Sigmoid colon (tissue), 7 donors: Measurements from ENCODE around the gene DAPK3. TPM values are rescaled to one million over a fixed set of nuclear protein-coding genes. Genes with fewer than 3 reads are reported as not detected.

ENCODE experiments used
- DNase-seq: peaks from one replicate; pipeline ENCODE4 v3.0.0-alpha.2; 2019
- H3K27ac ChIP-seq, 4 donors: fragments of 200-600 bp; sonication (generic); one replicate each; pipeline ENCODE4 v1.5.1; 2016 to 2019; ENCODE audit warnings: mild to moderate bottlenecking in 1 of 4
- H3K27me3 ChIP-seq, 3 donors: fragments of 200-600 bp; sonication (generic); one replicate each; pipeline ENCODE4 v1.5.1; 2019; ENCODE audit warnings: mild to moderate bottlenecking in 1 of 3
- H3K36me3 ChIP-seq, 4 donors: fragments of 200-600 bp; sonication (generic); one replicate each; pipeline ENCODE4 v1.5.1; 2016 to 2019
- H3K4me1 ChIP-seq, 4 donors: fragments of 200-600 bp; sonication (generic); one replicate each; pipeline ENCODE4 v1.5.1; 2017 to 2019
- H3K4me3 ChIP-seq, 4 donors: fragments of 200-600 bp; sonication (generic); one replicate each; pipeline ENCODE4 v1.5.1; 2017 to 2019; ENCODE audit warnings: mild to moderate bottlenecking in 2 of 4, moderate library complexity in 1 of 4
- H3K9me3 ChIP-seq, 4 donors: fragments of 200-600 bp in 3 of 4; sonication (generic) in 3 of 4; one replicate each; pipeline versions ENCODE4 v1.5.1 to v1.6.1; 2013 to 2019
- EP300 ChIP-seq, 4 donors: sonication (generic); formaldehyde crosslinking; IDR thresholded peaks; one replicate each; pipeline ENCODE4 v1.6.1; 2017; ENCODE audit warnings: antibody characterized with exemption in 4 of 4
- POLR2A ChIP-seq, 2 donors: fragments of 450-650 bp; IDR thresholded peaks; one replicate each; pipeline ENCODE4 v1.6.1; 2016; ENCODE audit warnings: antibody characterized with exemption in 2 of 2, mild to moderate bottlenecking in 2 of 2, moderate library complexity in 2 of 2
- POLR2AphosphoS5 ChIP-seq, 4 donors: sonication (generic); formaldehyde crosslinking; IDR thresholded peaks; one replicate each; pipeline ENCODE4 v1.6.1; 2017; ENCODE audit warnings: antibody characterized with exemption in 4 of 4
- WGBS, 2 donors: extraction: QIAGEN DNeasy Blood & Tissue Kit; methylation state at CpG; one replicate each; pipeline ENCODE4 v1.1.7; 2013; 5-methylcytosine and 5-hydroxymethylcytosine counted together
- intact Hi-C: fragments of 100-400 bp; cut with DNase I; formaldehyde crosslinking; loops from one replicate; pipeline ENCODE4 v1.15.1; 2023
- polyA plus RNA-seq, 3 donors: library from polyadenylated mRNA; stranded (reverse); fragments of 200-250 nt; gene quantifications; one replicate each; pipeline ENCODE4 v1.2.3, GENCODE V29; 2013
- total RNA-seq, 4 donors: library from RNA; depleted of rRNA; stranded (reverse); fragments of >200 nt; gene quantifications; one replicate each; pipeline ENCODE4 v1.1.0, GENCODE V29; 2016
- TF ChIP-seq, protein P1 (sequence below), 4 experiments: fragments of 450-650 bp in 3 of 4; fragments of 200-600 bp in 1 of 4; IDR thresholded peaks; one replicate each; pipeline ENCODE4 v1.5.1; 2016 to 2019; ENCODE audit warnings: antibody characterized with exemption in 4 of 4, mild to moderate bottlenecking in 3 of 4, moderate library complexity in 2 of 4
- donor health status: healthy with polysubstance abuse.
- donor health status: Bipolar disorder and iron deficiency.
- donor health status: healthy.

DAPK3 gene
- total and polyA plus RNA-seq, 7 donors = 38.4 to 167 (median 91.3) TPM

DNA sequence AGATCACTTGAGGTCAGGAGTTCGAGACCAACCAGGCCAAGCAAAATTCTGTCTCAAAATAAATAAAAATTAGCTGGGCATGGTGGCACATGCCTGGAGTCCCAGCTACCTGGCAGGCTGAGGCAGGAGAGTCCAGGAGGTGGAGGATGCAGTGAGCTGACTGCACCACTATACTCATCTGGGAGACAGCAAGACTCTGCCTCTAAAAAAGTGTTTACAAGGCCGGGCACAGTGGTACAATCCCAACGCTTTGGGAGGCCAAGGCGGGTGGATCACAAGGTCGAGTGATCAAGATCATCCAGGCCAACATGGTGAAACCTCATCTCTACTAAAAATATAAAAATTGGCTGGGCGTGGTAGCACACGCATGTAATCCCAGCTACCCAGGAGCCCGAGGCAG is 4.2 kb upstream of the DAPK3 start:
- Histone ChIP-seq H3K27ac (no peak overlapping the region), H3K9me3 (no peaks in the 10 kb centered on the region), H3K4me1 (peaks cover 0 to 19% (median 3%) of the 10 kb centered on the region in 4 donors), H3K4me3 (no peak overlapping the region), H3K27me3 (no peaks in the 10 kb centered on the region), H3K36me3 (peaks cover 42 to 53% (median 47%) of the 10 kb centered on the region in 4 donors)
- intact Hi-C loops = no loop called here
- TF ChIP-seq, protein P1, sequence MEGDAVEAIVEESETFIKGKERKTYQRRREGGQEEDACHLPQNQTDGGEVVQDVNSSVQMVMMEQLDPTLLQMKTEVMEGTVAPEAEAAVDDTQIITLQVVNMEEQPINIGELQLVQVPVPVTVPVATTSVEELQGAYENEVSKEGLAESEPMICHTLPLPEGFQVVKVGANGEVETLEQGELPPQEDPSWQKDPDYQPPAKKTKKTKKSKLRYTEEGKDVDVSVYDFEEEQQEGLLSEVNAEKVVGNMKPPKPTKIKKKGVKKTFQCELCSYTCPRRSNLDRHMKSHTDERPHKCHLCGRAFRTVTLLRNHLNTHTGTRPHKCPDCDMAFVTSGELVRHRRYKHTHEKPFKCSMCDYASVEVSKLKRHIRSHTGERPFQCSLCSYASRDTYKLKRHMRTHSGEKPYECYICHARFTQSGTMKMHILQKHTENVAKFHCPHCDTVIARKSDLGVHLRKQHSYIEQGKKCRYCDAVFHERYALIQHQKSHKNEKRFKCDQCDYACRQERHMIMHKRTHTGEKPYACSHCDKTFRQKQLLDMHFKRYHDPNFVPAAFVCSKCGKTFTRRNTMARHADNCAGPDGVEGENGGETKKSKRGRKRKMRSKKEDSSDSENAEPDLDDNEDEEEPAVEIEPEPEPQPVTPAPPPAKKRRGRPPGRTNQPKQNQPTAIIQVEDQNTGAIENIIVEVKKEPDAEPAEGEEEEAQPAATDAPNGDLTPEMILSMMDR (IDR thresholded peaks at IDR 0.05) = no peak
- TF ChIP-seq EP300 (IDR thresholded peaks at IDR 0.05) = no peak
- TF ChIP-seq POLR2A (IDR thresholded peaks at IDR 0.05) = no peak
- TF ChIP-seq POLR2AphosphoS5 (IDR thresholded peaks at IDR 0.05) = peak in 1 of 4 donors; percentile 40
- WGBS, 2 donors = 77 to 86% methylated on average over 8 of the region's 8 CpGs
- no peak for DNase-seq

DNA sequence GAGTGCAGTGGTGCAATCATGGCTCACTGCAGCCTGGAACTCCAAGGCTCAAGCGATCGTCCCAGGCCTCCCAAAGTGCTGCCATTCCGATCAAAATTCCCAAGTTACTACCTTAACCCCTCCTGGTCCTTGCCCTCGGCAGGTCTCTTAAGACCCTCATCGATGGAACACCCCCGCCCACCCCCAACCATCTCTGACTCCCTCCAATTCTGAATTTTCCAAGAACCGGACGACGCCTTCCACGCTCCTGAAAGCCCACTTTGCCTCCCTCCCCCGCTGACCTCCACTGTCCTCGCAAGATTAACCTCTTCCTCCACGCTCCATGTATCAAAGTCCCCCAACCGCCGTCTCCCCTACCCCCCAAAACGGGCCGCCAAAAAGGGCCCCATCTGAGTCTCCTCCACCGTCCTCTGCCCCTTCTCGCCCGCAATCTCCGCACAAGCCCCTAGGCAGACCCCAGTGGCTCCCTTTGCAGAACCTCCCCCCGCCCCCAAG is 539 bp downstream of the DAPK3 start:
- Histone ChIP-seq H3K27ac (peak overlapping the region; percentile 100), H3K4me1 (peaks cover 0 to 54% (median 48%) of the 10 kb centered on the region in 4 donors), H3K9me3 (no peaks in the 10 kb centered on the region), H3K4me3 (peak overlapping the region; percentile 95 to 100 (median 98)), H3K27me3 (no peaks in the 10 kb centered on the region), H3K36me3 (peaks cover 0 to 35% (median 8%) of the 10 kb centered on the region in 4 donors)
- DNase-seq = peak; percentile 63
- 1% methylated on average over 22 of the region's 22 CpGs for WGBS, 2 donors
- intact Hi-C loops = loop anchor here (2.0 to 5.0 kb wide), 2 partner anchors 14 to 208 kb away; partner anchors contain the start of genes APBA3, EEF2 and MRPL54
- no peak for TF ChIP-seq POLR2A (IDR thresholded peaks at IDR 0.05)
- no peak for TF ChIP-seq EP300 (IDR thresholded peaks at IDR 0.05)
- TF ChIP-seq, protein P1 (IDR thresholded peaks at IDR 0.05) = no peak
- TF ChIP-seq POLR2AphosphoS5 (IDR thresholded peaks at IDR 0.05) = no peak

DNA sequence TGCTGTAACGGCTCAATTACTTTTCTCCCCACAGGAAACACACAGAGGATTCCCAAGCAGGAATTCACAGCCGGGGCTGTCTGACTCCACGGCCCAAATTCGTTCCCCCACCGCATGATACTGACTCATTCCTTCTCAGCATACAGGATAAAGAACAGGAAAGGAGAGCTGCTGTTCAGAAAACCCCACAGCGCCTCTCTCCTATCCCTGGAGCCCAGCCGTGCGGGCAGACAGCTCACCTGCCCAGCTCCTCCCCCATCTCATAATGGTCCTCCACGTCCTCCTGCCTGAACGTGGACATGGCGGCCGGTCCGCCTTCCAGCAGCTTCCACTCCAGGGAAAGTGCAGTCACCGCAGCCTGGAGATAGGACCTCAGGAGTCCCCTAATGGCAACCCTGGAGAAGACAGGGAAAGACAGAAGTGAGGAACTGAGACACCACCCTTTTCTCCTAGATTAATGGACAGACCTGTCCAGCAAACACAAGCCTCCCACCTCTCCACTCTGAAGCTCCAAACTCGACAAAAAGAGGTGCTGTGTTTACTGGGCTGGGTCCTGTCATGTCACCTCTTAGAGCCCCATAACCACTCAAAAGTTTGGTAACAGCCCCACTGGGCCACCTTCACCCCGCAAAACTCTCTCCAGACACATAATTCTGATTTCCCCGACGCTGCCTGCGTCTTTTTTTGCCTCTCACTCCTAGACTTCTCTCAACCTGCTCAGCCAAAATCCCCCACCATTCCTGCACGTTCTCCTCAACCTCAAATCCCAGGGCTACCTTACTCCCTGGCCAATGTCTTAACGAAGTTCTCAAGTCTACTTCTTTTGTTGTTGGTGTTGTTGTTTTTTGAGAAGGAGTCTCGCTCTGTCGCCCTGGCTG is 1.2 kb downstream of the DAPK3 start:
- intact Hi-C loops = loop anchor here (2.0 to 10.0 kb wide), 5 partner anchors 15 to 675 kb away; partner anchors contain the start of genes APBA3, EEF2, HDGFL2 and MRPL54
- Histone ChIP-seq H3K36me3 (peaks cover 0 to 37% (median 9%) of the 10 kb centered on the region in 4 donors), H3K27ac (peak overlapping the region; percentile 100), H3K9me3 (no peaks in the 10 kb centered on the region), H3K4me1 (peaks cover 0 to 61% (median 54%) of the 10 kb centered on the region in 4 donors), H3K4me3 (peak overlapping the region; percentile 95 to 100 (median 98)), H3K27me3 (no peaks in the 10 kb centered on the region)
- DNase-seq = peak; percentile 80
- WGBS, 2 donors = 49 to 50% methylated on average over 23 of the region's 23 CpGs
- TF ChIP-seq POLR2A (IDR thresholded peaks at IDR 0.05) = peak in 1 of 2 donors; percentile 28
- TF ChIP-seq EP300 (IDR thresholded peaks at IDR 0.05) = no peak
- TF ChIP-seq, protein P1 (IDR thresholded peaks at IDR 0.05) = peak in 1 of 4 experiments; percentile 36
- TF ChIP-seq POLR2AphosphoS5 (IDR thresholded peaks at IDR 0.05) = peak in 3 of 4 donors; percentile 43 to 72 (median 68)

DNA sequence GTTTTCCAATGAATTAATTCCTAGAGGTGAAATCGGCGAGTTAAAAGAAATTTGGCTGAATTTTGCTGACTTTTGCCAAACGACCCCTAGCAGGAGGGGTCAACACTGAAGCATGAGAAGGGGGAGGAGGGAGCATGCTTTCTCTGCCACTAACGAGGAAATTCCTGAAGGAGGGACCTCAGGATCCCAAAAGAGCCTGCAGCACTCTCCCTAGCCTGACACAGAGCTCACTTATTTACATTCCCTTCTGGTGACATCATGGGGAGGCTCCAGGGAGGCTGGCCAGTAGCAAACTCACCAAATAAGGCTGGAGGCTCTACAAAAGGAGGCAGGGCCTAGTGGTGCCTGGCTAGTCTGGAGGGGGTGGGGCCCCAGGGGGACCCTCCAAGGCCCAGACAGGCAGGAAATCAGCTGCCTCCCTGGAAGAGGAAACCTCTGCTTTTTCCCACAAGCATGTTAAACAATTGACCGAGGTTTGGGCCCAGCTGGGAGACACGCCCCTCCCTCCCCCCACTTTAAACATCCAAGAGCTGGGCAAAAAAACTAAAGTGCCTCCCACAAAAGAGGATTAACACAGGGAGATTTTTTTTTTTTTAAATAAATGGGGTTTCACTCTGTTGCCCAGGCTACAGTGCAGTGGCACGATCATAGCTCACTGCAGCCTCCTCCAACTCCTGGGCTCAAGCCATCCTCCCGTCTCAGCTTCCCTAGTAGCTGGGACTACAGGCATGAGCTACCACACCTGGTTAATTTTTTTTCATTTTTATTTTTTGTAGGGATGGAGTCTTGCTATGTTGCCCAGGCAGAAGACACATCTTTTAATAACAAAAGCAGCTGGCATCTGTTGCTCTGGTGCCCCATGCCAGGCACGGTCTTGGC is 2.1 kb downstream of the DAPK3 start:
- Histone ChIP-seq H3K4me1 (peaks cover 0 to 65% (median 55%) of the 10 kb centered on the region in 4 donors), H3K9me3 (no peaks in the 10 kb centered on the region), H3K4me3 (peak overlapping the region in 3 of 4 donors; percentile 95 to 98 (median 97)), H3K36me3 (peaks cover 0 to 46% (median 17%) of the 10 kb centered on the region in 4 donors), H3K27me3 (no peaks in the 10 kb centered on the region), H3K27ac (peak overlapping the region; percentile 100)
- DNase-seq = peak; percentile 98
- intact Hi-C loops = loop anchor here (5.0 to 10.0 kb wide), 3 partner anchors 274 to 676 kb away; partner anchors contain the start of gene HDGFL2
- 48 to 54% methylated on average over 9 of the region's 9 CpGs for whole genome bisulfite sequencing, 2 donors
- TF ChIP-seq POLR2AphosphoS5 (IDR thresholded peaks at IDR 0.05) (peak; percentile 74 to 96 (median 77)), POLR2A (IDR thresholded peaks at IDR 0.05) (peak; percentile 7 to 26), EP300 (IDR thresholded peaks at IDR 0.05) (peak in 2 of 4 donors; percentile 87 to 93)
- TF ChIP-seq, protein P1 (IDR thresholded peaks at IDR 0.05) = no peak
